Activated CD4-positive, alpha-beta memory T cell treated with anti-CD3 and anti-CD28 coated beads, Interleukin-2, amount 10 ng/mL, durations not matched to agents 7 days and 5 days (primary cell): ENCODE results near the gene PI16. TPM values are rescaled to one million over a fixed set of nuclear protein-coding genes. Genes with fewer than 3 reads are reported as not detected.
A peak's percentile ranks its signal among the peaks of the same experiment; 100 is the strongest.

Experiments used
- CTCF ChIA-PET: fragments of 350-600 bp; sonication (Branson Sonifier 250); formaldehyde crosslinking; loops from one replicate; lab custom pipeline; 2021; ENCODE audit warnings: antibody characterized with exemption, inconsistent platforms; lab: Charles Lee
- POLR2A ChIA-PET: fragments of 350-600 bp; sonication (Branson Sonifier 250); formaldehyde crosslinking; loops from one replicate; lab custom pipeline; 2021; ENCODE audit warnings: antibody characterized with exemption; lab: Charles Lee
- DNase-seq: peaks from one replicate; pipeline ENCODE4 v3.0.0-alpha.2; 2020
- H3K27ac Mint-ChIP-seq: one replicate; pipeline ENCODE4 v1.8.0; 2021; ENCODE audit warnings: mild to moderate bottlenecking, mixed read lengths
- H3K27me3 Mint-ChIP-seq: one replicate; pipeline ENCODE4 v1.8.0; 2021; ENCODE audit warnings: mixed read lengths
- H3K36me3 Mint-ChIP-seq: one replicate; pipeline ENCODE4 v1.8.0; 2021; ENCODE audit warnings: low read depth, mixed read lengths
- H3K4me1 Mint-ChIP-seq: one replicate; pipeline ENCODE4 v1.8.0; 2021; ENCODE audit warnings: mixed read lengths
- H3K4me3 Mint-ChIP-seq: one replicate; pipeline ENCODE4 v1.8.0; 2021; ENCODE audit warnings: mild to moderate bottlenecking, mixed read lengths
- H3K9me3 Mint-ChIP-seq: one replicate; pipeline ENCODE4 v1.8.0; 2021; ENCODE audit warnings: mixed read lengths
- total RNA-seq, 2 experiments: library from RNA; stranded (reverse); gene quantifications; one replicate each; pipeline ENCODE4 v1.2.3, GENCODE V29; 2021

The PI16 gene
- total RNA-seq, 2 experiments from 2014 or later: 7.3 to 8.5 TPM

- no peak overlapping the region for H3K4me3 Mint-ChIP-seq
- CTCF ChIA-PET: no interaction called here
- peaks cover 56% of the 10 kb centered on the region for H3K4me1 Mint-ChIP-seq
- no peaks in the 10 kb centered on the region for H3K9me3 Mint-ChIP-seq
- POLR2A ChIA-PET: interaction anchor here (1.2 kb wide), 1 partner anchor 88 kb away, joined by 3 read pairs; the partner anchor contains the start of gene PPIL1
- peaks cover 7% of the 10 kb centered on the region for H3K36me3 Mint-ChIP-seq
- H3K27me3 Mint-ChIP-seq: peaks cover 1% of the 10 kb centered on the region
- DNase-seq: no peak
- H3K27ac Mint-ChIP-seq: no peak overlapping the region
These were observed 7.2 kb downstream of the PI16 start for GRCh38 chr6:36961441-36962435.

GRCh38 chr6:36962874-36963273, 8.3 kb downstream of the PI16 start:
- Mint-ChIP-seq H3K27me3 (no peaks in the 10 kb centered on the region), H3K4me3 (no peak overlapping the region), H3K9me3 (no peaks in the 10 kb centered on the region), H3K36me3 (peaks cover 16% of the 10 kb centered on the region), H3K4me1 (peaks cover 49% of the 10 kb centered on the region), H3K27ac (peak overlapping the region; percentile 55)
- peak; percentile 86 for DNase-seq
- ChIA-PET POLR2A (interaction anchor here (0.7 to 2.1 kb wide), 4 partner anchors 9 to 89 kb away, joined by 3 to 10 read pairs (median 3); partner anchors contain the start of genes MTCH1 and PPIL1), CTCF (interaction anchor here (0.7 to 1.6 kb wide), 2 partner anchors 55 to 80 kb away, joined by 3 to 6 read pairs; no protein-coding TSS in a partner anchor)

GRCh38 chr6:36963451-36964290, 9.1 kb downstream of the PI16 start:
- POLR2A ChIA-PET: interaction anchor here (0.7 to 2.1 kb wide), 4 partner anchors 9 to 39 kb away, joined by 3 to 10 read pairs (median 4); partner anchors contain the start of genes MTCH1 and PI16
- H3K27me3 Mint-ChIP-seq: no peaks in the 10 kb centered on the region

GRCh38 chr6:36964349-36964748, 9.8 kb downstream of the PI16 start:
- H3K27ac Mint-ChIP-seq: no peak overlapping the region
- peaks cover 31% of the 10 kb centered on the region for H3K36me3 Mint-ChIP-seq
- no peaks in the 10 kb centered on the region for H3K27me3 Mint-ChIP-seq
- ChIA-PET CTCF (no interaction called here), POLR2A (interaction anchor here (1.6 to 2.1 kb wide), 2 partner anchors 9 to 22 kb away, joined by 6 to 10 read pairs; partner anchors contain the start of genes MTCH1 and PI16)
- DNase-seq: no peak
- H3K9me3 Mint-ChIP-seq: no peaks in the 10 kb centered on the region
- no peak overlapping the region for H3K4me3 Mint-ChIP-seq
- H3K4me1 Mint-ChIP-seq: peaks cover 49% of the 10 kb centered on the region

More at GRCh38 chr6:36963451-36964290, 9.1 kb downstream of the PI16 start:
- Mint-ChIP-seq H3K4me3 (no peak overlapping the region), H3K36me3 (peaks cover 24% of the 10 kb centered on the region), H3K9me3 (no peaks in the 10 kb centered on the region), H3K4me1 (peaks cover 49% of the 10 kb centered on the region), H3K27ac (peak overlapping the region; percentile 55)
- CTCF ChIA-PET: interaction anchor here (0.7 to 1.6 kb wide), 3 partner anchors 12 to 81 kb away, joined by 3 to 6 read pairs (median 3); no protein-coding TSS in a partner anchor
- peak; percentile 40 for DNase-seq

GRCh38 chr6:36964908-36965307, 10.4 kb downstream of the PI16 start:
- peak overlapping the region; percentile 31 for H3K27ac Mint-ChIP-seq
- no peak overlapping the region for H3K4me3 Mint-ChIP-seq
- H3K27me3 Mint-ChIP-seq: no peaks in the 10 kb centered on the region
- peaks cover 48% of the 10 kb centered on the region for H3K4me1 Mint-ChIP-seq
- H3K9me3 Mint-ChIP-seq: no peaks in the 10 kb centered on the region
- ChIA-PET CTCF (no interaction called here), POLR2A (interaction anchor here (1.0 to 2.1 kb wide), 3 partner anchors 10 to 21 kb away, joined by 3 to 10 read pairs (median 6); partner anchors contain the start of genes MTCH1 and PI16)
- peaks cover 35% of the 10 kb centered on the region for H3K36me3 Mint-ChIP-seq
- no peak for DNase-seq

GRCh38 chr6:36967301-36967700, 12.8 kb downstream of the PI16 start:
- H3K4me1 Mint-ChIP-seq: peaks cover 31% of the 10 kb centered on the region
- no peak for DNase-seq
- ChIA-PET CTCF (interaction anchor here (1.1 kb wide), 1 partner anchor 51 kb away, joined by 5 read pairs; no protein-coding TSS in a partner anchor), POLR2A (interaction anchor here (0.6 to 2.9 kb wide), 4 partner anchors 11 to 92 kb away, joined by 3 to 17 read pairs (median 5); partner anchors contain the start of genes MTCH1, PI16 and PPIL1)
- peaks cover 58% of the 10 kb centered on the region for H3K36me3 Mint-ChIP-seq
- H3K27me3 Mint-ChIP-seq: no peaks in the 10 kb centered on the region
- H3K9me3 Mint-ChIP-seq: no peaks in the 10 kb centered on the region
- no peak overlapping the region for H3K27ac Mint-ChIP-seq
- no peak overlapping the region for H3K4me3 Mint-ChIP-seq

GRCh38 chr6:36967757-36968156, 13.2 kb downstream of the PI16 start:
- DNase-seq: no peak
- CTCF ChIA-PET: no interaction called here
- peaks cover 63% of the 10 kb centered on the region for H3K36me3 Mint-ChIP-seq
- POLR2A ChIA-PET: interaction anchor here (0.6 to 2.9 kb wide), 3 partner anchors 11 to 18 kb away, joined by 3 to 17 read pairs (median 4); partner anchors contain the start of genes MTCH1 and PI16
- no peaks in the 10 kb centered on the region for H3K9me3 Mint-ChIP-seq
- no peak overlapping the region for H3K27ac Mint-ChIP-seq
- H3K27me3 Mint-ChIP-seq: no peaks in the 10 kb centered on the region
- peaks cover 26% of the 10 kb centered on the region for H3K4me1 Mint-ChIP-seq
- H3K4me3 Mint-ChIP-seq: no peak overlapping the region

GRCh38 chr6:36968266-36968977, 13.9 kb downstream of the PI16 start:
- Mint-ChIP-seq H3K4me3 (no peak overlapping the region), H3K9me3 (no peaks in the 10 kb centered on the region), H3K36me3 (peaks cover 68% of the 10 kb centered on the region), H3K27ac (no peak overlapping the region), H3K27me3 (no peaks in the 10 kb centered on the region), H3K4me1 (peaks cover 19% of the 10 kb centered on the region)
- no peak for DNase-seq
- ChIA-PET CTCF (no interaction called here), POLR2A (interaction anchor here (1.3 to 2.9 kb wide), 2 partner anchors 12 to 14 kb away, joined by 4 to 17 read pairs; partner anchors contain the start of gene PI16)

GRCh38 chr6:36969240-36969691, 14.7 kb downstream of the PI16 start:
- Mint-ChIP-seq H3K9me3 (no peaks in the 10 kb centered on the region), H3K36me3 (peaks cover 76% of the 10 kb centered on the region), H3K27ac (no peak overlapping the region), H3K27me3 (no peaks in the 10 kb centered on the region), H3K4me3 (no peak overlapping the region), H3K4me1 (peaks cover 11% of the 10 kb centered on the region)
- CTCF ChIA-PET: no interaction called here
- POLR2A ChIA-PET: no interaction called here
- DNase-seq: no peak

GRCh38 chr6:36969988-36970891, 15.7 kb downstream of the PI16 start:
- CTCF ChIA-PET: interaction anchor here (1.3 kb wide), 1 partner anchor 120 kb away, joined by 3 read pairs; no protein-coding TSS in a partner anchor
- peak overlapping the region; percentile 44 for H3K27ac Mint-ChIP-seq

More at GRCh38 chr6:36969988-36970891, 15.7 kb downstream of the PI16 start:
- H3K4me1 Mint-ChIP-seq: peaks cover 2% of the 10 kb centered on the region
- POLR2A ChIA-PET: interaction anchor here (0.7 to 1.1 kb wide), 2 partner anchors 14 to 16 kb away, joined by 3 read pairs; partner anchors contain the start of gene MTCH1
- no peak for DNase-seq
- H3K36me3 Mint-ChIP-seq: peaks cover 85% of the 10 kb centered on the region
- H3K27me3 Mint-ChIP-seq: no peaks in the 10 kb centered on the region
- H3K9me3 Mint-ChIP-seq: no peaks in the 10 kb centered on the region
- no peak overlapping the region for H3K4me3 Mint-ChIP-seq
